H9 (cell line): ENCODE data around the gene UBN1. TPM values are rescaled to one million over a fixed set of nuclear protein-coding genes. Genes with fewer than 3 reads are reported as not detected.
A peak's percentile ranks its signal among the peaks of the same experiment; 100 is the strongest.

Experiments used
- DNase-seq: peaks from one replicate; pipeline ENCODE4 v3.0.0-alpha.2; 2017
- H2AFZ ChIP-seq: one replicate; pipeline ENCODE4 v1.6.1; 2013; ENCODE audit warnings: mild to moderate bottlenecking, low read length, control low read depth, moderate library complexity
- H2AK5ac ChIP-seq: 2 replicates; pipeline ENCODE4 v1.6.1; 2013; ENCODE audit warnings: low read length, control low read depth, mixed read lengths; ENCODE audit not compliant: insufficient read length
- H2BK120ac ChIP-seq: one replicate; pipeline ENCODE4 v1.6.1; 2013; ENCODE audit warnings: low read depth, mild to moderate bottlenecking, low read length, control low read depth, inconsistent platforms; ENCODE audit not compliant: poor library complexity, severe bottlenecking
- H2BK12ac ChIP-seq: 2 replicates; pipeline ENCODE4 v1.6.1; 2013; ENCODE audit warnings: low read length, control low read depth, mixed read lengths, low read depth; ENCODE audit not compliant: insufficient read length
- H2BK15ac ChIP-seq: 2 replicates; pipeline ENCODE4 v1.6.1; 2013; ENCODE audit warnings: low read depth, low read length, control low read depth
- H2BK20ac ChIP-seq: one replicate; pipeline ENCODE4 v1.6.1; 2013; ENCODE audit warnings: low read depth, mild to moderate bottlenecking, low read length, control low read depth, inconsistent platforms; ENCODE audit not compliant: poor library complexity, severe bottlenecking
- H2BK5ac ChIP-seq: 2 replicates; pipeline ENCODE4 v1.6.1; 2013; ENCODE audit warnings: low read length, control low read depth, mixed read lengths; ENCODE audit not compliant: insufficient read length
- H3K14ac ChIP-seq: 2 replicates; pipeline ENCODE4 v1.6.1; 2013; ENCODE audit warnings: low read length, control low read depth; ENCODE audit not compliant: insufficient read depth
- H3K18ac ChIP-seq: 2 replicates; pipeline ENCODE4 v1.6.1; 2013; ENCODE audit warnings: low read depth, mild to moderate bottlenecking, mixed read lengths, low read length, control low read depth; ENCODE audit not compliant: insufficient read length
- H3K23ac ChIP-seq: 2 replicates; pipeline ENCODE4 v1.6.1; 2013; ENCODE audit warnings: low read length, control low read depth, mixed read lengths, low read depth; ENCODE audit not compliant: insufficient read length
- H3K23me2 ChIP-seq: 2 replicates; pipeline ENCODE4 v1.6.1; 2013; ENCODE audit warnings: low read depth, mild to moderate bottlenecking, mixed read lengths, low read length, control low read depth; ENCODE audit not compliant: insufficient read length, poor library complexity, severe bottlenecking
- H3K27ac ChIP-seq: 2 replicates; pipeline ENCODE4 v1.5.1; 2013; ENCODE audit warnings: low read length, control low read depth, mixed read lengths, low read depth; ENCODE audit not compliant: insufficient read length
- H3K27me3 ChIP-seq: 2 replicates; pipeline ENCODE4 v1.6.1; 2013; ENCODE audit warnings: low read length, control low read depth, inconsistent platforms; ENCODE audit not compliant: insufficient read depth
- H3K4ac ChIP-seq: 2 replicates; pipeline ENCODE4 v1.6.1; 2013; ENCODE audit warnings: low read depth, mild to moderate bottlenecking, control low read depth, inconsistent platforms, low read length, moderate library complexity
- H3K4me1 ChIP-seq: 2 replicates; pipeline ENCODE4 v1.6.1; 2013; ENCODE audit warnings: low read length, control low read depth, inconsistent platforms; ENCODE audit not compliant: insufficient read depth
- H3K4me2 ChIP-seq: 2 replicates; pipeline ENCODE4 v1.6.1; 2013; ENCODE audit warnings: low read length, control low read depth, mixed read lengths; ENCODE audit not compliant: insufficient read length, insufficient read depth
- H3K56ac ChIP-seq: 2 replicates; pipeline ENCODE4 v1.6.1; 2013; ENCODE audit warnings: low read depth, mild to moderate bottlenecking, mixed read lengths, low read length, control low read depth; ENCODE audit not compliant: insufficient read length
- H3K79me1 ChIP-seq: 2 replicates; pipeline ENCODE4 v1.6.1; 2013; ENCODE audit warnings: low read depth, mild to moderate bottlenecking, moderate library complexity, low read length, control low read depth, inconsistent platforms; ENCODE audit not compliant: insufficient read depth, poor library complexity, severe bottlenecking
- H3K79me2 ChIP-seq: 2 replicates; pipeline ENCODE4 v1.6.1; 2013; ENCODE audit warnings: low read length, control low read depth, inconsistent platforms; ENCODE audit not compliant: insufficient read depth
- H3K9ac ChIP-seq: 2 replicates; pipeline ENCODE4 v1.6.1; 2013; ENCODE audit warnings: low read length, control low read depth, mixed read lengths; ENCODE audit not compliant: insufficient read length; ENCODE audit errors: extremely low read depth
- H3K9me3 ChIP-seq: one replicate; pipeline ENCODE4 v1.6.1; 2013; ENCODE audit warnings: low read depth, low read length, inconsistent platforms; ENCODE audit not compliant: control insufficient read depth
- H3T11ph ChIP-seq: one replicate; pipeline ENCODE4 v1.6.1; 2013; ENCODE audit warnings: mild to moderate bottlenecking, low read length, control low read depth, inconsistent platforms
- H4K20me1 ChIP-seq: one replicate; pipeline ENCODE4 v1.6.1; 2013; ENCODE audit not compliant: control insufficient read depth, insufficient read length, insufficient read depth
- H4K5ac ChIP-seq: 2 replicates; pipeline ENCODE4 v1.6.1; 2013; ENCODE audit warnings: low read depth, mild to moderate bottlenecking, mixed read lengths, low read length, control low read depth; ENCODE audit not compliant: insufficient read length
- H4K8ac ChIP-seq: replicated peaks from 2 replicates; pipeline ENCODE4 v1.6.1; 2013; ENCODE audit warnings: low read length, control low read depth, mixed read lengths, low read depth; ENCODE audit not compliant: insufficient read length
- H4K91ac ChIP-seq: 2 replicates; pipeline ENCODE4 v1.6.1; 2013; ENCODE audit warnings: low read depth, mild to moderate bottlenecking, moderate library complexity, mixed read lengths, low read length, control low read depth; ENCODE audit not compliant: insufficient read length
- H3K27ac Mint-ChIP-seq, 3 experiments: 2 replicates in 2 of 3; 3 replicates in 1 of 3; pipeline ENCODE4 v1.8.0; 2020 to 2021; ENCODE audit warnings: mixed read lengths in 3 of 3, mild to moderate bottlenecking in 1 of 3, moderate library complexity in 1 of 3
- H3K27me3 Mint-ChIP-seq: 2 replicates; pipeline ENCODE4 v1.8.0; 2021; ENCODE audit warnings: low read depth, mild to moderate bottlenecking, moderate library complexity, mixed read lengths
- H3K36me3 Mint-ChIP-seq, 3 experiments: 2 replicates in 2 of 3; 3 replicates in 1 of 3; pipeline ENCODE4 v1.8.0; 2020 to 2021; ENCODE audit warnings: low read depth in 3 of 3, mixed read lengths in 3 of 3; ENCODE audit not compliant: insufficient read depth in 1 of 3
- H3K4me1 Mint-ChIP-seq, 2 experiments: 2 replicates each; pipeline ENCODE4 v1.8.0; 2020; ENCODE audit warnings: mixed read lengths in 2 of 2
- H3K4me3 Mint-ChIP-seq, 2 experiments: 2 replicates in 1 of 2; 3 replicates in 1 of 2; pipeline ENCODE4 v1.8.0; 2020 to 2021; ENCODE audit warnings: mild to moderate bottlenecking in 2 of 2, mixed read lengths in 2 of 2, moderate library complexity in 1 of 2
- H3K9me3 Mint-ChIP-seq, 2 experiments: 2 replicates in 1 of 2; 3 replicates in 1 of 2; pipeline ENCODE4 v1.8.0; 2020; ENCODE audit warnings: mild to moderate bottlenecking in 2 of 2, mixed read lengths in 2 of 2, moderate library complexity in 1 of 2
- CTCF ChIP-seq: fragments of 200-600 bp; sonication (generic); conservative IDR thresholded peaks from 3 replicates; pipeline ENCODE4 v1.8.0; 2021; ENCODE audit warnings: antibody characterized with exemption, mild to moderate bottlenecking
- WGBS: extraction: QIAGEN DNeasy Blood & Tissue Kit; methylation state at CpG from one replicate; pipeline ENCODE4 v1.1.7; 2013; ENCODE audit warnings: missing lambda C conversion rate, low lambda C conversion rate, mixed read lengths; ENCODE audit not compliant: insufficient read length; ENCODE audit errors: extremely low coverage; 5-methylcytosine and 5-hydroxymethylcytosine counted together
- total RNA-seq: library from RNA; stranded (reverse); gene quantifications from 2 replicates; pipeline ENCODE4 v1.2.1, GENCODE V29; 2021

The UBN1 gene
- total RNA-seq, 1 experiment from 2014 or later: 55.2 TPM

GRCh38 chr16:4802659-4803287 lies 44.5 kb upstream of the UBN1 start:
- H3K18ac ChIP-seq: peak overlapping the region; percentile 65
- H3K79me1 ChIP-seq: no peaks in the 10 kb centered on the region
- no peak overlapping the region for H2AK5ac ChIP-seq
- H3K4me1 ChIP-seq: no peaks in the 10 kb centered on the region
- no peak overlapping the region for H3K56ac ChIP-seq
- peak overlapping the region; percentile 85 for H3K14ac ChIP-seq
- no peak overlapping the region for H2BK20ac ChIP-seq
- no peak overlapping the region for H4K91ac ChIP-seq
- peak overlapping the region; percentile 83 for H3K4me2 ChIP-seq
- no peak overlapping the region for H4K5ac ChIP-seq
- H3K36me3 Mint-ChIP-seq: peaks cover 16 to 45% (median 38%) of the 10 kb centered on the region in 3 experiments; a peak in 6 of 7 replicates
- H3K4me1 Mint-ChIP-seq: peaks cover 17 to 31% of the 10 kb centered on the region in 2 experiments
- H3K79me2 ChIP-seq: no peaks in the 10 kb centered on the region
- no peak overlapping the region for H2BK15ac ChIP-seq
- H3K4me3 Mint-ChIP-seq: peak overlapping the region; percentile 76 to 85
- peak; percentile 95 for DNase-seq
- H2AFZ ChIP-seq: no peak overlapping the region
- H3K27ac ChIP-seq: no peak overlapping the region
- peaks cover 7% of the 10 kb centered on the region for H3K23me2 ChIP-seq
- no peak for TF ChIP-seq CTCF
- H3K9me3 ChIP-seq: no peaks in the 10 kb centered on the region
- no peak overlapping the region for H2BK120ac ChIP-seq
- H4K20me1 ChIP-seq: no peaks in the 10 kb centered on the region
- H3K27me3 Mint-ChIP-seq: no peaks in the 10 kb centered on the region; the same call in 1 of the 2 replicates
- H4K8ac ChIP-seq: no peak overlapping the region
- no peak overlapping the region for H2BK5ac ChIP-seq
- H3K27ac Mint-ChIP-seq: peak overlapping the region; percentile 63 to 81 (median 76); a peak in 4 of 7 replicates
- no peaks in the 10 kb centered on the region for H3K9me3 Mint-ChIP-seq
- no peaks in the 10 kb centered on the region for H3K27me3 ChIP-seq
- H3K9ac ChIP-seq: peak overlapping the region; percentile 66
- no CpG with 5 or more reads among the region's 59 CpGs for WGBS
- H2BK12ac ChIP-seq: no peak overlapping the region
- no peak overlapping the region for H3T11ph ChIP-seq
- H3K4ac ChIP-seq: no peak overlapping the region
- H3K23ac ChIP-seq: no peak overlapping the region
